CD4-positive, alpha-beta T cell treated with Interleukin-15 for 1 hour (primary cell): ENCODE measurements around the gene ANXA1.

Experiments used
- DNase-seq: peaks from one replicate; pipeline ENCODE4 v3.0.0-alpha.2; 2020

ANXA1 gene

GRCh38 chr9:73216100-73216499, 64.4 kb downstream of the ANXA1 start:
- DNase-seq, result no peak
